HL-60/S4 (cell line): ENCODE data around the gene B3GLCT.
"Not testable (repeated sequence)": the region's sequence is repeated elsewhere in the genome, so short reads cannot be mapped to it uniquely, and the experiment has no call there.

ENCODE experiments used
- in situ Hi-C: fragments of 300-500 bp; cut with MboI; formaldehyde crosslinking; loops from 2 replicates; pipeline ENCODE4 v1.14.3; 2022; ENCODE audit warnings: low sequenced_read_pairs

Gene B3GLCT

GRCh38 chr13:31339616-31340015 is 139.8 kb downstream of the B3GLCT start:
- in situ Hi-C loops = not testable (repeated sequence)

DNA sequence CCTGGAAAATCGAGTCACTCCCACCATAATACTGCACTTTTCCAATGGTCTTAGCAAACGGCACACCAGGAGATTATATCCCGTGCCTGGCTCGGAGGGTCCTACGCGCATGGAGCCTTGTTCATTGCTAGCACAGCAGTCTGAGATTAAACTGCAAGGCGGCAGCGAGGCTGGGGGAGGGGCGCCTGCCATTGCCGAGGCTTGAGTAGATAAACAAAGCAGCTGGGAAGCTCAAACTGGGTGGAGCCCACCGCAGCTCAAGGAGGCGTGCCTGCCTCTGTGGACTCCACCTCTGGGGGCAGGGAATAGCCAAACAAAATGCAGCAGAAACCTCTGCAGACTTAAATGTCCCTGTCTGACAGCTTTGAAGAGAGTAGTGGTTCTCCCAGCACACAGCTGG is 141.1 kb downstream of the B3GLCT start:
- in situ Hi-C loops = not testable (repeated sequence)

DNA sequence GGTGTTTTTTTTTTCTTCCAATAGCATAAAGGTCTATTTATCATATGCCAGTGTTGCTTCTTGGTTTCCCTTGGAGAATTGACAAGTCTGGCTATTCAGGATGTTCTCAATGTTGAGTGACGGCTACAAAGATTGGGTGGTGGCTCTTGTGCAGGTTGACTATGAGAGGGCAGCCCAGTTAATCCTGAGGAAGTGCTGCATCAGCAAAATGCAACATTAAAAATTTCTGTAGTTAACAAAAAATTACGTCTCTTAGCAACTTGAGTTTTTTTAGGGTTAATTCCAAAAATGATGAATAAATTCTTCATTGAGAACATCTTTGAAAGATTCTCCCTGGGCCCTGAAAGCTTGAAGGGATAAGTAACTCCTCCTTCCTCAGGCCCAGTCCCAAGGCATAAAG is 147.1 kb downstream of the B3GLCT start:
- in situ Hi-C loops = no loop called here

DNA sequence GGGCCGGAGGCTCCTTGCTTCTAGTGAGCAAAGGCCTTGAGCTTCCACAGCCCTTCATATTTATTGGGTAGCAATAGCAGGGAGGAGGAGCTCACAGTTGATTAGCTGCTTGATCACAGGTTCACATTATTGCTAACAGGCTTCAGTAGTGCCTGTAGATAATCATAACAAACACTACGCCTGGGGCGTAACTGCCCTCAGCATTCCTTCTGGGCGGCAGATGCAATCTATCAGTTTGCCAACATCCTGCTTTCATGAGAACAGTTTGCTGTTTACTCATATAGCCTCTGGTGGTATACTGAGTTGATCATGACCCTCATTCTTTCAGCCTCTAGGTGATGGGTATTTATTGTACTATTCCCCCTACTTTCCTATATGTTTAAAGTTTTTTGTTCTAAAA is 149.4 kb downstream of the B3GLCT start:
- in situ Hi-C loops = no loop called here

GRCh38 chr13:31350560-31350959 is 150.8 kb downstream of the B3GLCT start:
- in situ Hi-C loops = no loop called here

GRCh38 chr13:31351376-31351775 is 151.6 kb downstream of the B3GLCT start:
- in situ Hi-C loops = no loop called here

DNA sequence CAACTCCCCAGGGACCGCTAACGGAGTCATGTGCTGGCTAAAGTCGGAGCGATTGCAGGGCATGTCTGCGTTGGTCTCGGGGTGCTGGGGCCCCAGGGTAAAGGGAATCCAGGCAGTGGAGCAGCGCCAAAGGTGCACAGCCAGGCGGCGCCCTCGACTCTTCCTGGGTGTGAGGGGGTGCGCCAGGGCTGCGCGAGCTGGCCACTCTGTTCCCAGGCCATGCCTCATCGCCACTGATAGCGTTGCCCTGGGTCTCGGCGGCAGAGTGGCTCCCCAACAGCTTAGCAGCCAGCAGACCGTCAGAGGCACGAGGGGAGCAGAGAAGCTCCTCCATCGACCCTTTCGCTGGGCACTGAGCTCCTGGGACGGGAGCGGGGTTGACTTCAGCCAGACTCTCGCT is 152.7 kb downstream of the B3GLCT start:
- in situ Hi-C loops = no loop called here

DNA sequence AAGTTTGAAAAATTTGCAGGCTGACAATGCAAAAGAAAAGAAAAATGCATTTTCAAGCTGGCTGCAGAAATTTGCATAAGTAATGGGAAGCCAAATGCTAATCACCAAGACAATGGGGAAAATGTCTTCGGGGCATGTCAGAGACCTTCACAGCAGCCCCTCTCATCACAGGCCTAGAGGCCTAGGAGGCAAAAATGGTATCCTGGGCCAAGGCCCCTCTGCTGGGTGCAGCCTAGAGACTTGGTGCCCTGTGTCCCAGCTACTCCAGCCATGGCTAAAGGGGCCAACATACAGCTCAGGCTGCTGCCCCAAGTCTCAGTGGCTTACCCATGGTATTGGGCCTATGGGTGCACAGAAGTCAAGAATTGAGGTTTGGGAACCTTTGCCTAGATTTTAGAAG is 155.2 kb downstream of the B3GLCT start:
- in situ Hi-C loops = no loop called here

DNA sequence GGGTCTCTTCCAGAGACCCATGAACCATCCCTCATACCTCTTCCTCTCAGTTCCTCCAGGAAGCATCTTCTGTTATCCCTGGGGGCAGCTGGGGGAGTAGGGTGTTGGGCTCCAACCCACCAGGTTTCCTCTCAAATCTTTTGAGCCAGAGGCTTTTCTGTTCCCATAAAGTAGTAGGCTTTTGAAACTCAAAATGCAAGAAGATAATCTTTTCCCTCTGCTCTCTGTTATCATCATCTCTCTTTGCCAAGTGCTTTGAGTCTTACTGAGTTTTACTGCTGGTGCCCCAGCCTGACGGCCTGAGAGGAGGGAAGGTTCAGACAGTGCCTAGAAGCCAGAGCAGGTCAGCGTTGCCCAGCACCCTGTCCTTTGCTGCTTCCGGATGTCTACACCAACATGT is 157.2 kb downstream of the B3GLCT start:
- in situ Hi-C loops = no loop called here

DNA sequence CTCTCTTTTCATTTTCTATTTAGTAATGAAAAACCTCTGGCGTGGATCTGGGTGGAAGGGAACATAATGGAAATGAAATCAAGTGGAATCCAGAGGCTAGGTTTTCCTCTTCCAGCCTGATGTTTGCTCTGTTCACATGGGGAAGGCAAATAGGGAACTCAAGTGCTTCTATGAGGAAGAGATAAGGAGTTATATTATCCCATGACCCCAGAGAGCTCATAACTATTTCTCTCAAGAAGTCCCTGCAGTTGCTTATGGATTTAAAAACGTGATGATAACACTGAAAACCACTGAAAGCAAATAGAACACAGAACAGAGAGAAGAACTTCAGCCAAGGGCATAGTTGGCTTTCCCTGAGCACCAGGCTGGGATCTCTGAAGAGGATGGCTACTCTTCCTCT is 157.8 kb downstream of the B3GLCT start:
- in situ Hi-C loops = no loop called here

DNA sequence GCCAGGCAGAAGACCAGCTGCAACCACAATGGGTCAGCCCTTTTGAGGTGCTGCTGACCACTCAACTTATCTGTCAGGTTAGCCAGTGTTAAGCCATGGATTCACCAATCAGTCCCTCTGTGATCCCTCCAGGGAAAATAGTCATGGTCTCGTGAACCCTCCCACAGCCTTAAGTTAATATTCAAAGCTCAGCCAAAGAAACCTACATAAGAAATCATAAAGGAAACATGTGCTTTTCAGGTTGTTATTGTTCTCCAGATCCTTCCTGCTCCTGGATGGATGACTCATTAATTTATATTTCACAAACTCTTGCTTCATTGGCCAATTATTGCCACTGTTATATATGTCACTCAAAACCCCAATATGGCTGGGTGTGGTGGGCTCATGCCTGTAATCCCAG is 161.9 kb downstream of the B3GLCT start:
- in situ Hi-C loops = no loop called here

- in situ Hi-C loops = no loop called here
Measured at GRCh38 chr13:31365630-31366029, 165.9 kb downstream of the B3GLCT start.

DNA sequence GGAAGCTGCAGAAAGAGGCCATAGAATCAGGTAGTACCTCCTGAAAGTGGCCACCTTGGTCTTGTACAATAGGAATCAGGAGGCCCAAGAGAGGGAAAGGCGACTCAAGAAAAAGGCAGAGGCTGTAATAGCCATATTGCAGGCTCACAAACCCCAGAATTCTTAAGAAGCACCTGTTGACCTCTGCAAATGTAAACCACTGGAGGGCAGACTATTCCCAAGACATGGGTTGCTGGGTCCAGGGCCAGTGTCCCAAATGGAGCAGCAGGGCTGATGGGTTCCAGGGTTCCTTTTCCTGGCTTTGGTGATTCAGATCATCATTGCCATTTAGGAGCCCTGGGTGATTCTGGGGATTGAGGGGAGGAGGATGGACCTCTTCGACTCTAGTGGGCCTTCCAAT is 167.6 kb downstream of the B3GLCT start:
- in situ Hi-C loops = no loop called here

DNA sequence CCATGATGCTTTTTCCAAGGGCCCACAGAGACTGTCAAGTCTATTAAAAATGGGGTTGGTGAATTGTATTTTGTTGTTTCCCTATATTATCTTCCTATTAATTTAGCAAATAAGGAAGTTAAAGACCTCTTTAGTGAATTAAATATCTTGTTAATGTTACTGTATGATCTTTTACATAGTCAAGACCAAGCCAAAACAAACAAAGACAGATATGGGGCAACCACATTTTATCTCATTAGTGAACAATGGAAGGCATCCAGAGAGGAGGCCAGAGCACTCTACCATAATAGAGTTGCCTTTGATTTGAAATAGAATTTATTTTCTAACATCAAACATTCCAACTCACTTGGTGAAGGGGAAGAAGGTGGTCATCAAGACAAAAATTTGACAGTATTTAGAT is 169.4 kb downstream of the B3GLCT start:
- in situ Hi-C loops = no loop called here

GRCh38 chr13:31372454-31372853 is 172.7 kb downstream of the B3GLCT start:
- in situ Hi-C loops = no loop called here

DNA sequence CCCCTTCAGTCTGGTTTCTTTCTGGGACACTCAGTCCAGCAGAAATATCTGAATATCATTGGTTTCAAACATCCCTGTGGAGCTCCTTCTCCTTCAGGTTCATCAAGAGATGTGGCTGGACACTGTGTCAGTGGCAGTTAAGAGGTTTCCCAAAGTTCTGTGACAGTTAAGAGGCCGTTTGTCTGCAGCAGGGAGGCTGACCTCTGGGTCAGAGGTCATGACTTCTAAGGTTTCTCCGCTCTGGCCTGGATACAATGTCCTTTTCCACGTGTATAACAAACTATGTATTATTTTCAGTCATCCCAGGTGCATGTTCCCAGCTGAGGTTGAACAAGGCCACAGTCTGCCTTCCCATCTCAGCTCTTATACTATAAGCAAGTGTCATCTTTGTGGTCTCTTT is 174.9 kb downstream of the B3GLCT start:
- in situ Hi-C loops = no loop called here

GRCh38 chr13:31377946-31378345 is 178.2 kb downstream of the B3GLCT start:
- in situ Hi-C loops = no loop called here

GRCh38 chr13:31380715-31381114 is 180.9 kb downstream of the B3GLCT start:
- in situ Hi-C loops = no loop called here
